UCSD-AML1 (cell line): Measurements from ENCODE around the gene LYPLAL1.

Experiments
- DNase-seq: peaks from one replicate; lab custom pipeline; 2025; ENCODE audit not compliant: unreplicated experiment; lab: John Stamatoyannopoulos, UW

LYPLAL1 gene

DNA sequence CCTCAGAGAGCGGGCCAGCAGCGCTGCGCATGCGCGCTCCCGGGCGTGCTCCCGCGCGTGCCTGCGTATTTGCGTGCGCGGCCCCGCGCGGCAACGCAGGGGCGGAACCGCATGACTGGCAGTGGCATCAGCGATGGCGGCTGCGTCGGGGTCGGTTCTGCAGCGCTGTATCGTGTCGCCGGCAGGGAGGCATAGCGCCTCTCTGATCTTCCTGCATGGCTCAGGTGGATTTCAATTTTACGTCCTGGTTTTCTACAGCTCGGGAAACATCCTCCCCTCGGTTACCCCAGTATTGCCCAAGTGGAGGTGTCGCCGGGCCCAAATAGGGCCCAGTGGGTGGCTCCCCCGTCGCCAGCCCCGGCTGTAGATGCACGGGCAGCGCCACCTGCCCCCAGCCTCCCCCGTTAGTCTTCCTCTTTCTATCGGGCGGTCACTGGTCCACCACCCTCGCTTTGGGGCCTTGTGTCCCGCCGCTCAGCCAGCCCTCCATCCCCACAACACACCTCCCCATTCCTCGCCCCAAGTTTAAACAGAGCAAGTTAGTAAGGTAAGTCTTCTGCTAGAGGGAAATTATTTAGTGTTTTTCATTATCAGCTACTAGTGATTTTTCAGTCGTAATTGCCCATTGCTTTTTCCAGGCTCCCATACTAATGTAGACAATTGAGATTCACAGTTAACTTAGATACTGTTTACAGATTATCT lies at the start of gene LYPLAL1:
LYPLAL1 (plus strand) TSS at position 121 of the 702 bp plus-strand sequence; CDS start at position 134, 13 bp downstream.
- DNase-seq, result peak; percentile 93

DNA sequence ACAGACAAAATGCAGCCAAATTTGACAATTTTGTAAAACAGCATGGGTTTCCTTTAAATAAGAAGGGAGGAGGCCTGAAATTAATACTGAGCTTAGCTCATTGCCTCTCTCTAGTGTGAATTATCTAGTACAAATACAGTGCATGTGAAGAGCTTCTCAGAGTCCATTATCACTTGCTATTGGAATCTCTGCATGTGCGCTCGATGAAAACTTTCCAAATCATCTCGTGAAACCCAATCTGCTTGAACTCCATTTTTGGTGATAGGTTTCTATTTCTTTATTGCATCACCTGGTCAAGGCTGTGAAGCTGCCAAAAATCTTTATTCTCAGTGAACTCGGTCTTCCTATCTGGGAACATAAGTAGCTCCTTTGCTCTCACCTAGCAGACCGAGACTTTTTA lies 49.5 kb upstream of the LYPLAL1 start:
- DNase-seq, result no peak

DNA sequence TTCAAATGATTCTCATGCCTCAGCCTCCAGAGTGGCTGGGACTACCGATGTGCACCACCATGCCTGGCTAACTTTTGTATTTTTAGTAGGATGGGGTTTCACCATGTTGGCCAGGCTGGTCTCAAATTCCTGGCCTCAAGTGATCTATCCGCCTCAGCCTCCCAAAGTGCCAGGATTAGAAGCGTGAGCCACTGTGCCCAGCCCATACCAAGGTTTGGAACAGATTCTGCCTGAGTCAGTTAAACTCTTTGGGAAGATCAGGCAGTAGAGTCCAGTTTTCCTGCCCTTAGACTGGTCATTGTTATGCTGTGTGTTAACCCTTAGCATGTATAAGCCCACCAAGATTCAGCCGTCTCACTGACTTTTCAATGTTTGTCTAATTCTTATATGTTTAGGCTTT lies 48.3 kb upstream of the LYPLAL1 start:
- DNase-seq, result no peak

DNA sequence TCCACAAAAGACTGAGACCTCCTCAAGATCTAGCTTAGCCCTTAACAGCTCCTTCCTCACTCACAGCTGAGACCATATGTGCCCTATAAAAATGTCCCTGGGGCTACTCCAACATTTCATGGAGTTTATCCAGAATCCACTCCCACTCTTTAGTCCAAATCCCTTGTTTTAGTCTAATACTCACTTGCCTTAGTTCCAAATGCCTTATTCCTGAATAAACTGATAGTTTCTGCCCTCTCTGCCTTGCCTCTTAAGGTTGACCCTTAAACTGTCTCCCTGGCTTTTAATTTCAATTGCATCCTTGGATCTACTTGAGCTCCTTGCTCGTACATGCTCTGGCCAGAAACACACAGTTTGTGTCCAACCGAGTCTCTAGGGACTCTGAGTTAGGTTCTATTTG lies 47.3 kb upstream of the LYPLAL1 start:
- DNase-seq, result no peak

DNA sequence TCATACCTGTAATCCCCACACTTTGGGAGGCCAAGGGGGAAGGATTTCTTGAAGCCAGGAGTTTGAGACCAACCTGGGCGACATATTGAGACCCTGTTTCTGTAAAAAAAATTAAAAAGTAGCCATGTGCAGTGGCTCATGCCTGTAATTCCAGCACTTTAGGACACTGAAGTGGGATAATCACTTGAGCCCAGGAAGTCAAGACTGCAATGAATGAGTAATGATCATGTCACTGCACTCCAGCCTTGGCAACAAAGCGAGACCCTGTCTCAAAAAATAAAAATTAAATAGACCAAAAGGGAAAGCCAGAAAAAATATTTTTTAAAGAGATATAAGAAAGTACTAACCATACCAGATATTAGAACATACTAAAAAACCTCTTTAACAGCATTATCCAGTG lies 44.7 kb upstream of the LYPLAL1 start:
- no peak for DNase-seq

DNA sequence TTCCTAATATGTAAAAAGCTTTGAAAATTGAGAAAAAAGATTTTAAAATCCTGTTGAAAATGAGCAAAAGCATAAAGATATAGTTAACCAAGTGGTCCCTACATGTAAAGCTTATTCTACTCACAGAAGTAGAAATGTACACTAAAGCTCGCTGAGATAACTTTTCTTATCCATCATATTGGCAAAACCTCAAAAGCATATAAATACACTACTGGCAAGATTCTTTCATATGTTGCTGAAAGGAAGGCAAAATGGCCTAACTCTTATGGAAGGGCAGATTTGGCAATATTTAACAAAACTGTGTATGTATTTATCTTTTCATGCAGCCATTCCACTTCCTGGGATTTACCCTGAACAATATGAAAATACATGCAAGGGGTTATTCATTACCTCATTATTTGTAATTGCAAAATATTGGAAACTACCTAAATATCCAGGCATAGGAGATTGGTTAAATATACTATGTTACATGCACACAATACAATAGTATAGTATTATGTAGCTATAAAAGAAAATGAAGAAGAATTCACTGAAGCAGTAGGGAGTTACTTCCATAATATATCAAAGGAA lies 43.2 kb upstream of the LYPLAL1 start:
- DNase-seq, result no peak

DNA sequence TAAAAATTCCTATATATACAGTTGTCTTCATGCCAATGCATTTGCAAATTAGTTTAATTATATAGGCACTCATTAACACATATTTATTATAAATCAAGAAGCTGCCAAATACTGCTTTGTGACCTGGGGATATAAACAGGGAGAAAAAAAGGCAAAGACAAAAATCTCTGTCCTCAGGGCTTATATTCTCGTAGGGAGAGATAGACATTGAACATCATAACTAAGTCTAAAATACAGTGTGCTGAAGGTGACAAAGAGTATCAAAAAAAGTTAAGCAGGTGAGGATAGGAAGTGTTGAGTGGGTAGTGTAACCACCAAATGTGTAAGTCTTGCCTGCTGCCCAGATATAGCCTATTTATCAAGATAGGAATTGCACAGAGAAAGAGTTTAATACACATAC lies 40.7 kb upstream of the LYPLAL1 start:
- DNase-seq, result no peak

DNA sequence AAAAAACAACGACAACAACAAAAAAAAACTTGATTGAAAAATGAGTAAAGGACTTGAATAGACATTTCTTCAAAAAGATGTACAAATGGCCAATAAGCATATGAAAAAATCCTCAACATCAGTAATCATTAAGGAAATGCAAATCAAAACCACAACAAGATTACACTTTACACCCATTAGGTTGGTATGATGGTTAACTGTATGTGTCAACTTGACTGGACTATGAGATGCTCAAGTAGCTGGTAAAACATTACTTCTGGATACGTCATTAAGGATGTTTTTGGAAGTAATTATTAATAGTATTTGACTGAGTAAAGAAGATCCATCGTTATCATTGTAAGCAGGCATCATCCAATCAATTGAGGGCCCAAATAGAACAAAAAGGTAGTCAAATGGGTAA lies 34.9 kb upstream of the LYPLAL1 start:
- no peak for DNase-seq

DNA sequence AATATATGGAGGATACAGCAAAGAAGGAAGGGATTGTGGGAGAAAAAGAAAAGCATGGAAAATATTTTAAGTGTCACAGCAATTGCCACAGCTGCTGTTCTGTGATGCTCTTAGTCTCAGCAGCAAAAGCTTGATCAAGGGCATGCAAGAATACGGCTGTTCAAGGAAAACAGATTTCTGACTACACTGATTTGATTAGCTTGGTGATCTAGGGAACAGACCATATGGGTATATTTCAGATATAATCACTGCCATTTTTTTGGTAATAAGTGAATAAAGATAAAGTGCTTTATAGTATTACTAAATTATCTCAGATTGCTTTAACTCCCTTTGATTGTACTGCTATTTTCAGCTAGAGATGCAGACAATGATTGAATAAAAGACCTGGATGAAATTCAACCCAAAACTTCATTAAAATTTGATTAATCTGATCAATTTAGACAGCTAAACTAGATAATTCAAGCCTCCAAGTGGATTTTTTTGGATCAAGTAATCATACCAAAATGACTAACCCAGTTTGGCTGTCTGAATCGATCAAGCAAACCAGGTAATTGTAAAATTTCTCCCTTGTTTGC lies 33.3 kb upstream of the LYPLAL1 start:
- no peak for DNase-seq

DNA sequence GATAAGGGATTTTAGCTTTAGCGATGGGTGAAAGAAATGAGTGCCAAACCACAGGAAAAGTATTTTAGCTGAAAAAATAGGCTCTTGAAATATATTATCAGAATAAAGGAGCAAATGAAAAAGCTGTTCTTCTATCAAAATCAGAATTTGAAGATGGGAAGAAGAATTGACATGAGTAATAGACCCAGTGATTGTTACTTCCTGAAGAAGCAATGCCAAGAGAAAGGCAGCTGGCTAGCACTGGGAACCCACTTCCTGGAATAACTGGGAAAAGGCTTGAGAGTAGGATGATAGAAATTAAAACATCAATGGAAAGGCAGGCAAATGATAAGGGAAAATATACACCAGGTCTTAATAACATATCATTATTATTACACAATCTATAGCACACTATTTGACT lies 29.9 kb upstream of the LYPLAL1 start:
- DNase-seq, result no peak

DNA sequence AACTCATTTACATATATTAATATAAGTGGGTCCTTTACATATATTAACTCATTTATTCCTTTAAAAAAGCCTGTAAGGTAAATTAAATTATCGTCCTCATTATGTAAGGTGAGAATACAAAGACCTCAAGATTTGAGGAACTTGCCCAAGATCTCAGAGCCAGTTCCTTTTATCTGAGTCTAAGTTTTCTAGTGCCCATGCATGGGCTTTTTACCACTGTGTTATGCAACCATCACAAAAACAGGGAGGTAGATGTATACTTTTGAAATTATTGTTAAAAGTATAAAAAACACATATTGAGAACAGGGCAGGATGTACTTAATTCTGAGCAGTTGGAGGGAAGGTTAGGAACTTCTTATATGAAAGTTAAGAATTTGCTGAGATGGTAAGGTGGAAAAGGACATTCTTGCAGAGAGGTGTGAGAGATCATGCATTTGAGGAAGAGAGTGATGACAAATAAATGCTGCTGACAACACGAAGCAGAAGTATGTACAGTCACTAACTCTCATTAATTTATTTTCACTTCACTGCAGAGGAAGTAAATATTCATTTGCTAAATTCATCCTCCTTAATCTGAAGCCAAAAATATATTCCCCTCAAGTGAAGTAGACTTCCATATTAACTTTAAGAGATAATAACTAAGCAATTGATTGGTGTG lies 28.9 kb upstream of the LYPLAL1 start:
- DNase-seq, result no peak

DNA sequence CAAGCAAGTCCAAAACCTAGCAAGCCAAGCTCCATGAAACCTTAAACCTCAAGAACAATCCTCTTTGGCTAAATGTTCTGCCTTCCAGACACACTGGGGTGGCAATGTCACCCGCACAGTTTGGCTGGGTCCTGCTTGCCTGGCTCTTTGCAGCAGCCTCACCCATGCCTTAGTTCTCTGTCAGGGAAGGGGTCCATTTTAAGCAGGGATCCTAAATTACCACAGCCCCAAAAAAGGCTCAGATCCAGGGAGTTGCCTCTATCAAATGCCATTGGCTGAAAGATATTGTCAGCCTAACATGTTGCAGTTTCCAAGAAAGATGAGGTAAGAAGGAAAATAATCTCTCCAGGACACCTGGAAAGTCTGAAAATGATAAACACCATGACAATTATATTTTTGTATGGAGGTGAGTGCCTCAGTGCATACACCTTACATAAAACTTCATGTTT lies 26.1 kb upstream of the LYPLAL1 start:
- DNase-seq, result no peak

DNA sequence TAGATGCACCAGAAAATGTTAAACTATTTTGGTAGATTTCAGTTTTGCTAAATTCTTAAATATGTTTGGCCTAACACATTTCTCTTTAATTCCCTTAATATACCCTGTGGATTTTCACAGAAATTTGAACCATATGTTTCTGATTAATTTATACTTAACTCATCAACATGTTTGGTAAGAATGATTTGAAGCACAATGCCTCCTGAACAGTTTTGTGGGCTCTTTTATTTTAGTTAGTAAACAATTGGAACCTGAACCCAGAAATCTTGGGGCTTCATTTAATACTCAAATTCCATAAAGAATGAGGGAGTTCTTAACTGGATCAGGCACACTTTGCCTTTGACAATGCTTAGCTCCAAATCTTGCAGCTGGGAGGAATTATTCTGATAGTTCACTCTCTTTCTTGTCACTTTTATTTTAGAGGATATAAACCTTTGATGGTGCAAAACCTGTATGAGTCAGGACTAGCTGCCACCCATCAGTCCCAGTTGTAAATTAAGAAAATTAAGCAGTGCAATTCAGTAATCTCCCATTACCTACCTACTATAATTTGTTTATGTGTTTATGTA lies 24.6 kb upstream of the LYPLAL1 start:
- DNase-seq, result no peak

DNA sequence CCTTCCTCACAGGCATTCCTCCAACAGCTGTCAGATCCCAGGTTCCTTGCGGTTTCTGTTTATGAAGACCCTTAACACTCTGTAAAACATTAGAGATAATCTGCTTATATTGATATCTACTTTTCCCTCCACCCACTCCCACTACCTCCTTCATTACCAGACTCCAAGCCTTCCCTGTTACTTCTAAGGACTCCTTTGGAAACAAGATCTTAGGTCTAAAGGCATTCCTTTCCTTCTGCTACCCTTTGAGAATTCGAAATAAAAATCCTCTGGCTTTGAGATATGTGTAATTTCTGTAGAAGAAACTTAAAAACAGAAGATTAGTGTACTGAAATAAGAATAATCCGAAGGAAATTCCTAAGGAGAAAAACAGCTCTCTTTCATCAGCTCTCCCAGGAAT lies 23.7 kb upstream of the LYPLAL1 start:
- no peak for DNase-seq

DNA sequence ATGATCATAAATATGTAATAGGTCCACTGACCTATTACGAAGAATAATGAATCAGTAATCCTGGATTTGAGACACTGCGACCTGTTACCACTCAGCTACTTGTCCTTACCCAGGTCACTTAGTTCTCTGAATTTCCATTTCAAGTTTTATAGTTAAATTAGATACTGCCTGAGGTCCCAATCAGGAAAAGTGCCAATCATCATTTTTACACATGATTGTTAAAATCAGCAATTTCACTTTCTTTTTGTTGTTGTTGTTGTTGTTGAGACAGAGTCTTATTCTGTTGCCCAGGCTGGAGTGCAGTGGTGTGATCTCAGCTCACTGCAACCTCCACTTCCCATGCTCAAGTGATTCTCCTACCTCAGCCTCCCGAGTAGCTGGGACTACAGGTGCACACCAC lies 22.8 kb upstream of the LYPLAL1 start:
- no peak for DNase-seq

DNA sequence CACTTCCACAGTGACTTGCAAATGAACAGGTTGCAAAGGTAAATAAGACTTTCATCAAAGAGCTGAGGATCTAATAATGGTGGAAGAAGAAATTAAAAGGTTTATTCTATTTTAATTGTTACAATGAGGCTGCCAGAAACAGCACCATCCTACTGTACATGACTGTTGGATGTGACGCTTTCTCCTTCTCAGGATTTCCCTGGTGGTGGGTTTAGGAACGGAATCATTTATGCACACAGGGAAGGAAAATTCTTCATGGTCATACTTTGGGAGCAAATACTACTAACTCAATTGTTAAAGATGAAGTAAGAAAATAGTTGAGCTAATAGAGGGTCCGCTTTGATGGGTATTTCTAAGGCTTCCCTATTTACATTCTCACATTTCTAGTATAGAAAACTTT lies 22.2 kb upstream of the LYPLAL1 start:
- DNase-seq, result no peak

DNA sequence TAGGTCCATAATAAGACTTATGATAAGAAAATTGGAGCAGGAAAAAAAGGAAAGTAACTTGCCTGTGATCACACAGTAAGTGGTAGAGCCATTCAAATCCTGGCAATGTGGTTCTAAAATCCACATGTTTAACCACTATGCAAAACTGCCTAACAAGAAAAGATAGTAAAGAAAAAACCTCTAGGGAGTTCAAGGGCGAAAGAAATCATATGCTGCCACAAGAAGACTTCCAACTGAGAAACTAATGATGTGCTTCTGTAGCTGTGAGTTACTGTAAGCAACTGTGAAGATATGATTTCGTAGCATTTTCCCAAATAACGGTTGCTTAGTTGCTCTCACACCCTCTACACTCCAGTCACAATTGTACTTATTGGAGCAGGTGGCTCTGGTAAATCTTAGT lies 20.9 kb upstream of the LYPLAL1 start:
- no peak for DNase-seq

DNA sequence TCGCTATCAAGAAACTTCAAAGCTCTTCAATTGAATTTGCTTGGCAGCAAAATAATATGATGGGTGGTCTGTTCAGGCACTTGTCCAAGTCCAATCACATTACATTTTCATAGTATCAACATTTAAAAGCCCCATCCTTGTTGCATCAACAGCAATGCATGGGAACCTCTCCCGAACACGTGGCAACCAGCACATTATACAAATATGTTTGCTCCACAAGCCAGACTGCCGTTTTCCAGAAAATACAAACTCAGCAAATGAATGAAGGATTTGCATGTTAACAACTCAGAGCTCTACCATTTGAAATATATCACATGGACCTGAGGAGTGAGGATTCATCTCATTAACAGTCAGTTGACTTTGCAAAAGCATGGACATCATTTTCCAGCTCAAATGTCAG lies 20.0 kb upstream of the LYPLAL1 start:
- DNase-seq, result no peak

DNA sequence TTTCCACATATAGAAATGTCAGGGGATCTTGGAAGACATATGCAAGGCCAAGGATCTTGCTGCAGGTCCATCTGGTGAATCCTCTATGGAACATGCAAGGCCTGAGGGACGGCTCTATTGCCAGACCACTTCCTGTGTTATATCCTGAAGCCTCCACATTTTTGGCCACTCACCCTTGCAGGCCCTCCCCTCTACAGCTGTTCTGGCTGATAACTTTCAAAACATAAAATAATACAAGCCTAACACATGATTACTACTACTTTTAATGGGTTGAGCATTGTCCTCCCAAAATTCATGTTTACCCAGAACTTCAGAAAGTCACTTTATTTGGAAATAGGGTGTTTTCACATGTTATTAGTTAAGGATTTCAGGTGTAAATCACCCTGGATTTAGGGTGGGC lies 18.5 kb upstream of the LYPLAL1 start:
- DNase-seq, result peak; percentile 11

DNA sequence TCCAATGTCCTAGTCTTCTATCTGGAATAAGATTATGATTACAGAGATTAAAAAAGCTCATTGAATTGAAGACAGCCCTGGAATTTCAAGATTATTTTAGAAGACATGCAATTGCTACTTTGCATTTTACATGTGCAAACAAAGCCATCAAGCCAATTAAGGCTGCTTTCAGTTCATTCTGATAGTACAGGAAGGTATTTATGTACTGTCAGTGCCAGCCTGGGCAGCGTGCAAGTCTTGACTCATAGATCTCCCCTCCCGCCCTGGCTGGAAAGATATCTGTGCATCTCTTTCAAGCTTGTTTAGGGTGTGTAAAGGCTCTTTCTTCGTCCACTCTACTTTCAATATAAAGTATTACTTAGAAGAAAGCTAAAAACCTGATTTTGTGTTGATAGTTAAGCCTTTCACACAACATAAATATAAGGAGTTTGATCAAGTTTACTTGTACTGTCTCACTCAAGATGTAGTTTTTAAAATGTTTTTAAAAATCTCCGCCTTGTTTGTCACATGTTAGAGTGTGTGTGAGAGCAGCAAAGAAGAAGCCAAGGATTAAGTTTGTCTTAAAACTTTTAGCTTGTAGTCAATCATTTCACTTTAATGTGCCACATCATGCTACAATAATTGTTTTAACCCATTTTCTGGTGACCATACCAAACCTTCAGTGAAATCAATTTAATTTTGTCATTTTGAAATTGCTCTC lies 13.6 kb upstream of the LYPLAL1 start:
- no peak for DNase-seq

DNA sequence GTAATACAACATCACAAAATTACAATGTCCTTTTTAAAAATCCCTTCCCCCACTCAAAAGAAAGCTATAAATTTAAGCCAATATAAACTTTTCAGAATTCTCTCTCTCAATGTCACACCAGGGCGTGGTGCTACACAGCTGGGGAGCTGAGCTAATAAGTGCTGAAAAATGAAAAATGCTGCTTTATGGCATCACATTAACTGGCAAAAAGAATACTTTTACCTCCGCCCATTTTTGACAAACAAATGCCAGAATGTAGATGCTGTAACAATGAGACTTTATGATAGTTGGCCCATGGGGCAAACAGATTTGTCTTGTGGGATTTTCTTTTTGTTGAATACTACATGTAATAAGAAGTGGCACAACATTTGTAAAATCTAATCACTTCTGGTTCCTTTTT lies 12.7 kb upstream of the LYPLAL1 start:
- DNase-seq, result no peak
